Measurements from ENCODE around the gene RUFY4. TPM values are rescaled to one million over a fixed set of nuclear protein-coding genes. Genes with fewer than 3 reads are reported as not detected.

The RUFY4 gene
- total and polyA plus RNA-seq, 7 experiments from 2014 or later: 0.40 to 6.6 (median 2.4) TPM; not detected in 2

DNA sequence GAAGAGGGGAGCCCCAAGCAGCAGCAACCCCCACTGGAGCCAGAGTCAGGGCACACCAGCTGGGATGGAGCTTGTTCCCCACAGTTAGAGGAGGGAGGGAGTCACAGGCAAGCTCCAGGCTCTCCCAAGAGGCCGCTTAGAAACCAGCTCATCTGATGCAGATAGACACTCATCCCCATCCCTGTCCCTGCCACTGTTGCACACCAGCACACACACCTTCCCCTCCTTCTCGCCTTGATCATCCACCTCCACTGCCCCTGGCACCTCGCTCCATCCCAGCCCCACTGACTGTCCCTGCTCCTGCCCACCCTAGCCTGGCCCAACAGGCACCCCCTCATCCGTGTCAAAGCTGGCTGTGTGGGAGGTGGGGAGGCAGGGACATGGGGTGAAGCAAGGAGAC is 1.5 kb upstream of the RUFY4 start:
- Histone ChIP-seq H3K27ac (ENCODE audit: low read depth, low read length) (no peak overlapping the region), H3K4me1 (ENCODE audit: control insufficient read depth in 2 of 2, insufficient read depth in 2 of 2, low read length in 2 of 2) (peaks cover 4 to 8% of the 10 kb centered on the region in 2 donors), H3K9me3 (ENCODE audit: control insufficient read depth in 2 of 3, low read length in 3 of 3) (no peaks in the 10 kb centered on the region), H3K4me3 (ENCODE audit: low read length) (no peak overlapping the region), H3K27me3 (ENCODE audit: control insufficient read depth in 2 of 2, insufficient read depth in 2 of 2, low read length in 2 of 2) (no peaks in the 10 kb centered on the region), H3K36me3 (ENCODE audit: control insufficient read depth in 2 of 3, insufficient read depth in 3 of 3, low read length in 3 of 3) (no peaks in the 10 kb centered on the region)
- Mint-ChIP-seq H3K4me1 (peaks cover 0 to 22% (median 7%) of the 10 kb centered on the region in 7 donors), H3K9me3 (no peaks in the 10 kb centered on the region), H3K27me3 (peaks cover 0 to 15% (median 9%) of the 10 kb centered on the region in 5 donors), H3K36me3 (peaks cover 0 to 1% (median 0%) of the 10 kb centered on the region in 5 donors), H3K27ac (peak overlapping the region in 2 of 9 donors; percentile 13 to 41), H3K4me3 (peak overlapping the region in 2 of 10 donors; percentile 40 to 45)
- intact Hi-C loops (cut with micrococcal nuclease): no loop called here
- DNase-seq (no peak), ATAC-seq (no peak)
- ChIA-PET CTCF (no interaction called here), POLR2A (no interaction called here)

- ChIA-PET CTCF (interaction anchor here (1.2 to 1.5 kb wide), 2 partner anchors 10 to 284 kb away, joined by 3 to 5 read pairs; no protein-coding TSS in a partner anchor), POLR2A (no interaction called here)
- H3K9me3 Mint-ChIP-seq: no peaks in the 10 kb centered on the region
- intact Hi-C loops (cut with micrococcal nuclease): loop anchor here in 1 of 2 donors (2.0 kb wide), 1 partner anchor 183 kb away; no protein-coding TSS in a partner anchor
- peak overlapping the region in 7 of 10 donors; percentile 21 to 80 (median 67) for H3K4me3 Mint-ChIP-seq
- DNase-seq (no peak), ATAC-seq (no peak)
- peaks cover 0 to 13% (median 9%) of the 10 kb centered on the region in 5 donors for H3K27me3 Mint-ChIP-seq
- Histone ChIP-seq H3K4me1 (ENCODE audit: control insufficient read depth in 2 of 2, insufficient read depth in 2 of 2, low read length in 2 of 2) (peaks cover 4 to 8% of the 10 kb centered on the region in 2 donors), H3K9me3 (ENCODE audit: control insufficient read depth in 2 of 3, low read length in 3 of 3) (no peaks in the 10 kb centered on the region), H3K27me3 (ENCODE audit: control insufficient read depth in 2 of 2, insufficient read depth in 2 of 2, low read length in 2 of 2) (no peaks in the 10 kb centered on the region), H3K27ac (ENCODE audit: low read depth, low read length) (no peak overlapping the region), H3K36me3 (ENCODE audit: control insufficient read depth in 2 of 3, insufficient read depth in 3 of 3, low read length in 3 of 3) (no peaks in the 10 kb centered on the region), H3K4me3 (ENCODE audit: low read length) (no peak overlapping the region)
- peaks cover 0 to 24% (median 7%) of the 10 kb centered on the region in 7 donors for H3K4me1 Mint-ChIP-seq
- H3K27ac Mint-ChIP-seq: peak overlapping the region in 1 of 9 donors; percentile 59
- peaks cover 0 to 1% (median 0%) of the 10 kb centered on the region in 5 donors for H3K36me3 Mint-ChIP-seq
Observed at GRCh38 chr2:218069606-218070300, 700 bp downstream of the RUFY4 start.

DNA sequence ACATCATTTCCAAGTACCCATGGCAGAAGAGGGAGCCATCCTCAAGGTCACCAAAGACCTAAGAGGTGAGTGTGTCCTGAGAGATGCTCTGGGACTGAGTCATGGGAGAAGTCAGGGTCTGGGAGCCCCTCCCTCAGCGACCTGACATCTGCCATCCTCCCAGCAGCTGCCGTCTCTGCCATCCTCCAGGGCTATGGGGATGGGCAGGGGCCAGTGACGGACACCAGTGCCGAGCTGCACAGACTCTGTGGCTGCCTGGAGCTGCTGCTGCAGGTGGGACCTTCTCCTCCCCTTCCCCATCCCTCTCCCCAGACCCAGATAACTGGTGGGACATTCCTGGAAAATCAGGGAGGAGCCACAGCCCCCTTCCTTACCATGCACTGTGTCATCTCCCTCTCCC is 1.5 kb downstream of the RUFY4 start:
- Mint-ChIP-seq H3K27me3 (peaks cover 0 to 13% (median 9%) of the 10 kb centered on the region in 5 donors), H3K4me1 (peaks cover 0 to 24% (median 7%) of the 10 kb centered on the region in 7 donors), H3K4me3 (no peak overlapping the region), H3K9me3 (no peaks in the 10 kb centered on the region), H3K36me3 (peaks cover 0 to 1% (median 0%) of the 10 kb centered on the region in 5 donors), H3K27ac (no peak overlapping the region)
- ATAC-seq (no peak), DNase-seq (no peak)
- H3K9me3 ChIP-seq (ENCODE audit: control insufficient read depth in 2 of 3, low read length in 3 of 3): no peaks in the 10 kb centered on the region
- no peaks in the 10 kb centered on the region for H3K27me3 ChIP-seq (ENCODE audit: control insufficient read depth in 2 of 2, insufficient read depth in 2 of 2, low read length in 2 of 2)
- peaks cover 4 to 8% of the 10 kb centered on the region in 2 donors for H3K4me1 ChIP-seq (ENCODE audit: control insufficient read depth in 2 of 2, insufficient read depth in 2 of 2, low read length in 2 of 2)
- ChIA-PET POLR2A (no interaction called here), CTCF (no interaction called here)
- intact Hi-C loops (cut with micrococcal nuclease): no loop called here
- H3K36me3 ChIP-seq (ENCODE audit: control insufficient read depth in 2 of 3, insufficient read depth in 3 of 3, low read length in 3 of 3): no peaks in the 10 kb centered on the region
- H3K27ac ChIP-seq (ENCODE audit: low read depth, low read length): no peak overlapping the region
- H3K4me3 ChIP-seq (ENCODE audit: low read length): no peak overlapping the region

DNA sequence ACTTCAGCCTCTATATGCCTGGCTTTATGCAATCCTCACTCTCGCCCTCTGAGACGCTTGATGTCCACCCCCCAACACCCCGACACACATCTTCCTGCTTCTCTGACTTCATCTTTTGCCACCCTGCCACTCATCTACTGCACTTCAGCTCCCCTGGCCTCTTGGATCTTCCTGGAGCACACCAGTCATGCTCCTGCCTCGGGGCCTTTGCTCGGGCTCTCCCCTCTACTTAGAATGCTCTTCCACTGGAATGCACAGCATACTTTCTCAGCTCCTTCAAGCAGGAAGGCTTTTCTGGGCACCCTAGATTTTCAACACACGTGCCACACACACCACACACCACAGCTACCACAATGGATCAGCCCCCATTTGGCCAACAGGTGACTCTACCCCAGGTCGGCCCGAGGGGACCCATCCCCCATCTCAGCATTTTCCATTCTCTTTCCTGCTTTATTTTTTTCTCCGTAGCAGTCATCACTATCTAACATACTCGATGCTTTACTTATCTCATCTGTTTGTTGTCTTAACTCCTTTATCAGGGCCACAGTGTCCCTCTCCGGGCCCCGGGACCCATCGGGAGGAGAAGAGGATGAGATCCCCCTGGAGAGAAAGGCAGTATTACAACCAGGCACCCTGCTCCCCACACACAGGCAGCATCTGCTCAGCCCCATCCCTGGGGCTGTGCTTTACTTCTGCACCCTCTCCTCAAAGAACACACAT is 2.3 kb downstream of the RUFY4 start:
- DNase-seq: no peak
- Histone ChIP-seq H3K27ac (ENCODE audit: low read depth, low read length) (no peak overlapping the region), H3K4me1 (ENCODE audit: control insufficient read depth in 2 of 2, insufficient read depth in 2 of 2, low read length in 2 of 2) (peaks cover 4 to 8% of the 10 kb centered on the region in 2 donors), H3K4me3 (ENCODE audit: low read length) (no peak overlapping the region), H3K36me3 (ENCODE audit: control insufficient read depth in 2 of 3, insufficient read depth in 3 of 3, low read length in 3 of 3) (no peaks in the 10 kb centered on the region), H3K27me3 (ENCODE audit: control insufficient read depth in 2 of 2, insufficient read depth in 2 of 2, low read length in 2 of 2) (no peaks in the 10 kb centered on the region), H3K9me3 (ENCODE audit: control insufficient read depth in 2 of 3, low read length in 3 of 3) (no peaks in the 10 kb centered on the region)
- no peak overlapping the region for H3K4me3 Mint-ChIP-seq
- peaks cover 0 to 24% (median 7%) of the 10 kb centered on the region in 7 donors for H3K4me1 Mint-ChIP-seq
- H3K36me3 Mint-ChIP-seq: peaks cover 0 to 1% (median 0%) of the 10 kb centered on the region in 5 donors
- peaks cover 0 to 13% (median 9%) of the 10 kb centered on the region in 5 donors for H3K27me3 Mint-ChIP-seq
- ChIA-PET CTCF (interaction anchor here (1.4 kb wide), 1 partner anchor 11 kb away, joined by 3 read pairs; no protein-coding TSS in a partner anchor), POLR2A (no interaction called here)
- no peaks in the 10 kb centered on the region for H3K9me3 Mint-ChIP-seq
- intact Hi-C loops (cut with micrococcal nuclease): no loop called here
- no peak overlapping the region for H3K27ac Mint-ChIP-seq
- no peak for ATAC-seq

DNA sequence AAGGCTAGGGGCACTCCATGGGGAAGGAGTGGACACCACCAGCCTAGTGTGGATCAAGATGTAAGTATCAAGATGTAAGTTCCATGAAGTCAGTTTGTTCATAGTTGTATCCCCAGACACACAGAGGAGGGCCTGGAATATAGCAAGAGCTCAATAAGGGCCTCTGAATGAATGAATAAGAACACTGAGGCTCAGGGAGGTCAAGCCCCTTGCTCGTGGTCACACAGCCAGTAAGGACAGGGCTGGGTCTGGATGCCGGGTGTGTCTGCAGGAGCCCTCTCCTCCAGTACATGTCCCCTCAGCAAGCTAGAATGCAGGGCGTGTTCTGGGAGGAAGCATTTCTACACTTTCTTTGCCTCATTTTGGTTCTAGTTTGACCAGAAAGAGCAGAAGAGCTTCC is 2.9 kb downstream of the RUFY4 start:
- Mint-ChIP-seq H3K9me3 (no peaks in the 10 kb centered on the region), H3K36me3 (peaks cover 0 to 1% (median 0%) of the 10 kb centered on the region in 5 donors), H3K4me3 (no peak overlapping the region), H3K27ac (no peak overlapping the region), H3K4me1 (peaks cover 0 to 19% (median 6%) of the 10 kb centered on the region in 7 donors), H3K27me3 (peaks cover 0 to 8% (median 6%) of the 10 kb centered on the region in 5 donors)
- H3K27me3 ChIP-seq (ENCODE audit: control insufficient read depth in 2 of 2, insufficient read depth in 2 of 2, low read length in 2 of 2): no peaks in the 10 kb centered on the region
- no peaks in the 10 kb centered on the region for H3K9me3 ChIP-seq (ENCODE audit: control insufficient read depth in 2 of 3, low read length in 3 of 3)
- H3K4me3 ChIP-seq (ENCODE audit: low read length): no peak overlapping the region
- ChIA-PET CTCF (interaction anchor here (1.4 kb wide), 1 partner anchor 12 kb away, joined by 3 read pairs; no protein-coding TSS in a partner anchor), POLR2A (no interaction called here)
- intact Hi-C loops (cut with micrococcal nuclease): no loop called here
- DNase-seq (no peak), ATAC-seq (no peak)
- no peak overlapping the region for H3K27ac ChIP-seq (ENCODE audit: low read depth, low read length)
- H3K4me1 ChIP-seq (ENCODE audit: control insufficient read depth in 2 of 2, insufficient read depth in 2 of 2, low read length in 2 of 2): peaks cover 4 to 8% of the 10 kb centered on the region in 2 donors
- no peaks in the 10 kb centered on the region for H3K36me3 ChIP-seq (ENCODE audit: control insufficient read depth in 2 of 3, insufficient read depth in 3 of 3, low read length in 3 of 3)

GRCh38 chr2:218072478-218073024 is 3.5 kb downstream of the RUFY4 start:
- Histone ChIP-seq H3K27ac (ENCODE audit: low read depth, low read length) (no peak overlapping the region), H3K27me3 (ENCODE audit: control insufficient read depth in 2 of 2, insufficient read depth in 2 of 2, low read length in 2 of 2) (no peaks in the 10 kb centered on the region), H3K9me3 (ENCODE audit: control insufficient read depth in 2 of 3, low read length in 3 of 3) (no peaks in the 10 kb centered on the region), H3K4me3 (ENCODE audit: low read length) (no peak overlapping the region), H3K36me3 (ENCODE audit: control insufficient read depth in 2 of 3, insufficient read depth in 3 of 3, low read length in 3 of 3) (no peaks in the 10 kb centered on the region), H3K4me1 (ENCODE audit: control insufficient read depth in 2 of 2, insufficient read depth in 2 of 2, low read length in 2 of 2) (peaks cover 4 to 8% of the 10 kb centered on the region in 2 donors)
- peaks cover 0 to 6% (median 2%) of the 10 kb centered on the region in 5 donors for H3K27me3 Mint-ChIP-seq
- DNase-seq: no peak
- peaks cover 0 to under 1% (median 0%) of the 10 kb centered on the region in 5 donors for H3K36me3 Mint-ChIP-seq
- ChIA-PET POLR2A (no interaction called here), CTCF (interaction anchor here (1.4 kb wide), 1 partner anchor 12 kb away, joined by 3 read pairs; no protein-coding TSS in a partner anchor)
- H3K27ac Mint-ChIP-seq: no peak overlapping the region
- no peak for ATAC-seq
- intact Hi-C loops (cut with micrococcal nuclease): no loop called here
- no peak overlapping the region for H3K4me3 Mint-ChIP-seq
- H3K9me3 Mint-ChIP-seq: no peaks in the 10 kb centered on the region
- peaks cover 0 to 16% (median 5%) of the 10 kb centered on the region in 7 donors for H3K4me1 Mint-ChIP-seq

All from naive thymus-derived CD4-positive, alpha-beta T cell (primary cell).